Breast epithelium (tissue), 4 donors: Measurements from ENCODE around the gene DAPP1. TPM values are rescaled to one million over a fixed set of nuclear protein-coding genes. Genes with fewer than 3 reads are reported as not detected.

ENCODE experiments used
- DNase-seq, 2 donors: peaks; one replicate each; pipeline ENCODE4 v3.0.0-alpha.2; 2019; ENCODE audit warnings: low spot score in 2 of 2
- H3K27ac ChIP-seq, 2 donors: fragments of 200-600 bp; sonication (generic) in 1 of 2; one replicate each; pipeline ENCODE4 v1.5.1; 2016 to 2019; ENCODE audit warnings: mild to moderate bottlenecking in 1 of 2
- H3K27me3 ChIP-seq, 2 donors: fragments of 200-600 bp; sonication (generic) in 1 of 2; one replicate each; pipeline versions ENCODE4 v1.5.1 to v1.6.0; 2017 to 2019; ENCODE audit warnings: control low read depth in 1 of 2, mild to moderate bottlenecking in 1 of 2
- H3K36me3 ChIP-seq: fragments of 200-600 bp; one replicate; pipeline ENCODE4 v1.5.1; 2019
- H3K4me1 ChIP-seq, 2 donors: fragments of 200-600 bp; sonication (generic); one replicate each; pipeline ENCODE4 v1.5.1; 2016 to 2019; ENCODE audit warnings: control low read depth in 1 of 2
- H3K4me3 ChIP-seq, 3 donors: fragments of 200-600 bp; sonication (generic); 1 replicate in 2 of 3; 2 replicates in 1 of 3; pipeline ENCODE4 v1.5.1; 2016 to 2019; ENCODE audit warnings: mild to moderate bottlenecking in 3 of 3, moderate library complexity in 2 of 3
- H3K9me3 ChIP-seq, 2 donors: fragments of 200-600 bp; sonication (generic) in 1 of 2; one replicate each; pipeline ENCODE4 v1.5.1; 2016 to 2019; ENCODE audit warnings: control low read depth in 1 of 2
- POLR2A ChIP-seq: fragments of 450-650 bp; IDR thresholded peaks from one replicate; pipeline ENCODE4 v1.6.1; 2016; ENCODE audit warnings: antibody characterized with exemption, mild to moderate bottlenecking, moderate library complexity
- POLR2AphosphoS5 ChIP-seq, 3 donors: sonication (generic); formaldehyde crosslinking; IDR thresholded peaks; one replicate each; pipeline ENCODE4 v1.6.1; 2017; ENCODE audit warnings: antibody characterized with exemption in 3 of 3
- intact Hi-C: fragments of 100-400 bp; cut with DNase I; formaldehyde crosslinking; loops from one replicate; pipeline ENCODE4 v1.15.1; 2023; ENCODE audit warnings: low total_unique reads
- total RNA-seq, 3 donors: library from RNA; depleted of rRNA; stranded (reverse); fragments of >200 nt; gene quantifications; one replicate each; pipeline ENCODE4 v1.1.0, GENCODE V29; 2016
- TF ChIP-seq, protein P1 (sequence below), 3 donors: fragments of 450-650 bp; IDR thresholded peaks; one replicate each; pipeline ENCODE4 v1.5.1; 2016 to 2017; ENCODE audit warnings: antibody characterized with exemption in 3 of 3, mild to moderate bottlenecking in 3 of 3, moderate library complexity in 3 of 3

Gene DAPP1
- total RNA-seq, 3 donors from 2014 or later = 2.7 to 10.2 (median 4.9) TPM

DNA sequence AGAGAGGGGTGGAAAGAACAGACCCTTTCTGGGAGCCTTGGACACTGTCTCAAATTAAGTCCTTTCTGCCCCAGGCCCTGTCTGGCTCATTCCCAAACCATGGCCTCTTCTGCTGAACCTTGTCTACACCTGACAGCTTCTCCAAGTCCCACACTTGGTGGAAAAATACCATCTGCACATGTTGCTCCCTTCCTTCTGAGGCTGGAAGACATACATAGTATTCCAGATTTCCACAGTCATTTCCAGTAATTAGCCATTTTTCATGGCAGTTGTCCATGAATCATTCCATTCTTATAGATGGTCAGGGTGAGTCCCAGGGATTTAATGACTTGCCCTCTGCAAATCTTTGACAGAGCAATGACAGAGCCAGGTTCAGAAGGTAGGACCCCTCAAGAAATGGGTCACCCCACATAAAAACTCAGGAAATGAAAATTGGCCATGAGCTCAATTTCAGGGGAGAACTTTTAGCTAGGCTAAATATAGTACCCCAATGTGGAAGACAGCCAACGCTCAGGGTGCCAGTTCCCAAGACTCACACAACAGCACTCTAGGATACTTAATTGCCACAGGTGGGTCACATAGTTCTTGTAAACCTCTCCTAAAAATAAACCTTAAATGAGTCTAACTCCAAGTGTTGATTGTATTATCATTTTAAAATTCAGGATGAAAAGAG lies 16.2 kb upstream of the DAPP1 start:
- intact Hi-C loops = no loop called here
- no peak overlapping the region for H3K27ac ChIP-seq
- no peaks in the 10 kb centered on the region for H3K27me3 ChIP-seq
- no peak for DNase-seq
- H3K36me3 ChIP-seq = no peaks in the 10 kb centered on the region
- no peaks in the 10 kb centered on the region for H3K4me1 ChIP-seq
- H3K4me3 ChIP-seq = no peak overlapping the region
- no peaks in the 10 kb centered on the region for H3K9me3 ChIP-seq
- TF ChIP-seq, protein P1, sequence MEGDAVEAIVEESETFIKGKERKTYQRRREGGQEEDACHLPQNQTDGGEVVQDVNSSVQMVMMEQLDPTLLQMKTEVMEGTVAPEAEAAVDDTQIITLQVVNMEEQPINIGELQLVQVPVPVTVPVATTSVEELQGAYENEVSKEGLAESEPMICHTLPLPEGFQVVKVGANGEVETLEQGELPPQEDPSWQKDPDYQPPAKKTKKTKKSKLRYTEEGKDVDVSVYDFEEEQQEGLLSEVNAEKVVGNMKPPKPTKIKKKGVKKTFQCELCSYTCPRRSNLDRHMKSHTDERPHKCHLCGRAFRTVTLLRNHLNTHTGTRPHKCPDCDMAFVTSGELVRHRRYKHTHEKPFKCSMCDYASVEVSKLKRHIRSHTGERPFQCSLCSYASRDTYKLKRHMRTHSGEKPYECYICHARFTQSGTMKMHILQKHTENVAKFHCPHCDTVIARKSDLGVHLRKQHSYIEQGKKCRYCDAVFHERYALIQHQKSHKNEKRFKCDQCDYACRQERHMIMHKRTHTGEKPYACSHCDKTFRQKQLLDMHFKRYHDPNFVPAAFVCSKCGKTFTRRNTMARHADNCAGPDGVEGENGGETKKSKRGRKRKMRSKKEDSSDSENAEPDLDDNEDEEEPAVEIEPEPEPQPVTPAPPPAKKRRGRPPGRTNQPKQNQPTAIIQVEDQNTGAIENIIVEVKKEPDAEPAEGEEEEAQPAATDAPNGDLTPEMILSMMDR (IDR thresholded peaks at IDR 0.05) = no peak
- TF ChIP-seq POLR2A (no peak), POLR2AphosphoS5 (IDR thresholded peaks at IDR 0.05) (no peak)

DNA sequence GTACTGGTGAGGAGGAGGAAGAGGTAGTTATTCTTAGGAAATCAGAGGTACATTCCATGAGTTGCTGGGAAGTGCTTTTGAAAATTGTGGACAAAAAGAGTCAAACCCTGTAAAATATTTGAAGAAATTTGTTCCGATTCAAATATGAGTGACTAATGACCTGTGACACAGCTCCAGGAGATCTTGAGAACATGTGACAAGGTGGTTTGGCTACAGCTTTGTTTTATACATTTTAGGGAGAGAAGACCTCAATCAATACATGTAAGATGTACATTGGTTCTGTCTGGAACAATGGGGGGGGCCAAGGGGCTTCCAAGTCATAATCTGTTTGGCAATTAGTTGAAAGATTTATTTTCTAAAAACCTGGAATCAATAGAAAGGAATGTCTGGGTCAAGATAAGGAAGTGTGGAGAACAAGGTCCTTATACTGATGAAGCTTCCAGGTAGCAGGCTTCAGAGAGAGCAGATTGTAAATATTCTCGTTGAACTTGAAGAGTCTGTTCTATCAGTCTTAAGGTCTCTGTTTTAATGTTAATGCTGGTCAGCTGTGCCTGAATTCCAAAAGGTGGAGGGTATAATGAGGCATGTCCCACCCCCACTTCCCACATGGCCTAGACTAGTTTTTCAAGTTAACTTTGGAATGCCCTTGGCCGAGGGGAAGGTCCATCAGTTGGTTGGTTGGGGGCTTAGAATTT lies 15.5 kb upstream of the DAPP1 start:
- TF ChIP-seq POLR2AphosphoS5 (IDR thresholded peaks at IDR 0.05) (no peak), POLR2A (no peak)
- TF ChIP-seq, protein P1 (IDR thresholded peaks at IDR 0.05) = no peak
- H3K27ac ChIP-seq = no peak overlapping the region
- no peaks in the 10 kb centered on the region for H3K27me3 ChIP-seq
- H3K4me3 ChIP-seq = no peak overlapping the region
- H3K36me3 ChIP-seq = no peaks in the 10 kb centered on the region
- no peaks in the 10 kb centered on the region for H3K9me3 ChIP-seq
- intact Hi-C loops = no loop called here
- DNase-seq = no peak
- no peaks in the 10 kb centered on the region for H3K4me1 ChIP-seq

DNA sequence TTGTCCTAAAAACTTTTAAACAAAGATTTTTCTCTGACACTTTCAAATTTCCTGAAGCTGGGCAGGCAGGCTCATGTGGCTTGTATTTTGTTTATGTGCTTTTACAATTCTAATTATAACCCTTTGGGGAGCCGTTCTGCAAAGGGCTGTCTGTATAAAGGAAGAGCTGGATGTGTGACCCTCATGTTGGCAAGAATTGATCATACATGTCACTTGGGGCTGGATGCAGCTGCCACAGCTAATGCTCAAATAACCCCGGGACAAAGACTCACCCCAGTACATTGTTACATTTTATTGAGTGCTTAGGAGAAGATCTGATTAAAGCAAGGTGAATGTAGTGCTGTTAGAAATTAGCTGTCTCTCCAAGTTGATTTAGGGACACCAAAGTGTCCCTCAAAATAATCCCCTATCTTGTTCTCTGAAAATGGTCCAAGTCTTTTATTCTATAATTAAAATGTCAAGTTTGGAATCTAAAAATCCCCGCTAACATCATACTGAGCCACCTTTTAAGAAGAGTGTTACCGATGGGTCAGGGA lies 13.0 kb upstream of the DAPP1 start:
- H3K36me3 ChIP-seq = no peaks in the 10 kb centered on the region
- H3K9me3 ChIP-seq = no peaks in the 10 kb centered on the region
- DNase-seq = no peak
- TF ChIP-seq POLR2A (no peak), POLR2AphosphoS5 (IDR thresholded peaks at IDR 0.05) (no peak)
- TF ChIP-seq, protein P1 (IDR thresholded peaks at IDR 0.05) = no peak
- intact Hi-C loops = no loop called here
- no peak overlapping the region for H3K4me3 ChIP-seq
- H3K27ac ChIP-seq = no peak overlapping the region
- H3K4me1 ChIP-seq = no peaks in the 10 kb centered on the region
- no peaks in the 10 kb centered on the region for H3K27me3 ChIP-seq

DNA sequence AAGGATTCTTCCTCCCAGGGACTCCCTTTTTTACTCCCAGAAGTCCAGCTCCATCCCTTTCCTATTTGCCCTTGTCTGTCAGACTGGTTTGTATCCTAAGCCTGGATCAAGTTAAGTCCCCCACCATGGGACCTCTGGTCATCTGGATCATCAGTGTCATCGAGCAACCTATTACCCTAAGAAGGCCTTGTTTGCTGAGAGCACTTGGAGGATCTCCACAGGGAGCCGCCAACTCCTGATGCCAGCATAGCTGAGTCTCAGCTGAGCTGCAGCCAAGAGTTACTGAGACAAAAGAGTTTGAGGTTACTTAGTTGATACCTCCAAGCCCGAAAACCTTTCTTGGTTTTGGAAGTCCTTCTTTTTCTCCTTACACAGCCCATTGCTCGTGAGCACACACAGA lies 10.1 kb upstream of the DAPP1 start:
- TF ChIP-seq, protein P1 (IDR thresholded peaks at IDR 0.05) = no peak
- no peak for TF ChIP-seq POLR2AphosphoS5 (IDR thresholded peaks at IDR 0.05)
- no peak for TF ChIP-seq POLR2A
- H3K9me3 ChIP-seq = no peaks in the 10 kb centered on the region
- no peaks in the 10 kb centered on the region for H3K27me3 ChIP-seq
- no peak for DNase-seq
- H3K27ac ChIP-seq = no peak overlapping the region
- no peaks in the 10 kb centered on the region for H3K4me1 ChIP-seq
- intact Hi-C loops = loop anchor here (5.0 kb wide), 1 partner anchor 484 kb away; the partner anchor contains the start of gene ADH1B
- no peaks in the 10 kb centered on the region for H3K36me3 ChIP-seq
- no peak overlapping the region for H3K4me3 ChIP-seq

DNA sequence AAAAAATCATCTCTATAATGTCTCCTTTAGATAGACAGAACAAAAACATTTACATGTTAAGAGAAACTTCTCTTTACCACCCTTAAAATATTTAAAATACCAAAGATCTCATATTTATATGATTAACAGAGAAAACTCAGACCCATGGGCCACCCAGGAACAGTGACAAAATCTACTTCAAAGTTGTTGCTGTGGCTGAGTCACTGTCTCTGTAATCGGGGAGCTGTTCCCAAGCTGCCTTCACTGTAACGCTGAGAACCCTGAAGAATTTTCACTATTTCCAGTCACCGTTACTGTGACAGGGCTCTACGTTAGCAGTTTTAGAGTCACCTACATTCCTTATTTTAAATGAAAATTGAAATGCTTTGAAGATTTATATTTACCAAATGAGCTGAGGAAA lies 9.0 kb upstream of the DAPP1 start:
- Histone ChIP-seq H3K4me3 (no peak overlapping the region), H3K4me1 (no peaks in the 10 kb centered on the region), H3K27ac (no peak overlapping the region), H3K36me3 (no peaks in the 10 kb centered on the region), H3K9me3 (no peaks in the 10 kb centered on the region), H3K27me3 (no peaks in the 10 kb centered on the region)
- intact Hi-C loops = loop anchor here (5.0 kb wide), 1 partner anchor 485 kb away; the partner anchor contains the start of gene ADH1B
- no peak for DNase-seq
- TF ChIP-seq POLR2AphosphoS5 (IDR thresholded peaks at IDR 0.05) (no peak), POLR2A (no peak)
- TF ChIP-seq, protein P1 (IDR thresholded peaks at IDR 0.05) = no peak
